WTC11 (cell line): ENCODE measurements around the gene FBLN7. TPM values are rescaled to one million over a fixed set of nuclear protein-coding genes. Genes with fewer than 3 reads are reported as not detected.
"Not testable (repeated sequence)": the region's sequence is repeated elsewhere in the genome, so short reads cannot be mapped to it uniquely, and the experiment has no call there.

ENCODE experiments used
- ATAC-seq: fragments of 200-7000 bp; cut with Tn5 transposase; 2 replicates; pipeline ENCODE4 v1.10.0; 2021; ENCODE audit warnings: mild to moderate bottlenecking, moderate library complexity
- CTCF ChIA-PET: fragments of 300-600 bp; sonication (Branson Sonifier 250); formaldehyde crosslinking; loops from one replicate; lab custom pipeline; 2021; ENCODE audit warnings: antibody characterized with exemption; lab: Charles Lee
- POLR2A ChIA-PET: fragments of 350-600 bp; sonication (Branson Sonifier 250); formaldehyde crosslinking; loops from one replicate; lab custom pipeline; 2021; ENCODE audit warnings: antibody characterized with exemption; lab: Charles Lee
- DNase-seq: peaks from one replicate; pipeline ENCODE4 v3.0.0; 2021; ENCODE audit warnings: low spot score
- H3K27ac Mint-ChIP-seq: 2 replicates; pipeline ENCODE4 v1.8.0; 2021; ENCODE audit warnings: mixed read lengths
- H3K27me3 Mint-ChIP-seq: 2 replicates; pipeline ENCODE4 v1.8.0; 2021; ENCODE audit warnings: low read depth, mild to moderate bottlenecking, moderate library complexity, mixed read lengths
- H3K36me3 Mint-ChIP-seq: 2 replicates; pipeline ENCODE4 v1.8.0; 2021; ENCODE audit warnings: mixed read lengths
- H3K4me1 Mint-ChIP-seq: 2 replicates; pipeline ENCODE4 v1.8.0; 2022; ENCODE audit warnings: mixed read lengths
- H3K4me3 Mint-ChIP-seq: 2 replicates; pipeline ENCODE4 v1.8.0; 2021; ENCODE audit warnings: mild to moderate bottlenecking, moderate library complexity, mixed read lengths
- H3K9me3 Mint-ChIP-seq: 2 replicates; pipeline ENCODE4 v1.8.0; 2021; ENCODE audit warnings: mixed read lengths
- ATF1 ChIP-seq: sonication (generic); formaldehyde crosslinking; IDR thresholded peaks from 2 replicates; pipeline ENCODE4 v1.8.1; 2023; ENCODE audit warnings: mild to moderate bottlenecking, moderate library complexity, missing genetic modification reagents
- ELF4 ChIP-seq: sonication (generic); formaldehyde crosslinking; IDR thresholded peaks from 2 replicates; pipeline ENCODE4 v1.8.1; 2022; ENCODE audit warnings: low read depth, mild to moderate bottlenecking, moderate library complexity, missing genetic modification reagents
- NR2C2 ChIP-seq: sonication (generic); formaldehyde crosslinking; IDR thresholded peaks from 2 replicates; pipeline ENCODE4 v1.8.0; 2022; ENCODE audit warnings: mild to moderate bottlenecking, missing genetic modification reagents
- SOX15 ChIP-seq: fragments of 250-450 bp; sonication (Bioruptor Pico); IDR thresholded peaks from 2 replicates; pipeline ENCODE4 v1.9.0; 2021; ENCODE audit warnings: mild to moderate bottlenecking
- ZNF317 ChIP-seq: sonication (generic); formaldehyde crosslinking; IDR thresholded peaks from 2 replicates; pipeline ENCODE4 v1.8.1; 2023; ENCODE audit warnings: low read depth, mild to moderate bottlenecking, moderate library complexity, missing genetic modification reagents, borderline replicate concordance
- total RNA-seq: library from RNA; stranded (reverse); gene quantifications from 3 replicates; pipeline ENCODE4 v1.2.3, GENCODE V29; 2021
- TF ChIP-seq, protein P1 (sequence below): fragments of 250-450 bp; sonication (Bioruptor Pico); IDR thresholded peaks from 2 replicates; pipeline ENCODE4 v2.1.2; 2022; ENCODE audit warnings: mild to moderate bottlenecking, moderate library complexity
- TF ChIP-seq, protein P2 (sequence below): sonication (generic); formaldehyde crosslinking; conservative IDR thresholded peaks from 2 replicates; pipeline ENCODE4 v1.8.1; 2023; ENCODE audit warnings: mild to moderate bottlenecking, low read depth, missing genetic modification reagents, moderate library complexity
- TF ChIP-seq, protein P3 (sequence below): sonication (generic); formaldehyde crosslinking; IDR thresholded peaks from 2 replicates; pipeline ENCODE4 v1.8.1; 2022; ENCODE audit warnings: low read depth, mild to moderate bottlenecking, moderate library complexity, missing genetic modification reagents, borderline replicate concordance
- TF ChIP-seq, protein P4 (sequence below): sonication (generic); formaldehyde crosslinking; IDR thresholded peaks from 2 replicates; pipeline ENCODE4 v1.8.1; 2023; ENCODE audit warnings: mild to moderate bottlenecking, missing genetic modification reagents
- TF ChIP-seq, protein P5 (sequence below): fragments of 250-450 bp; sonication (Bioruptor Pico); conservative IDR thresholded peaks from 2 replicates; pipeline ENCODE4 v1.9.0; 2021; ENCODE audit warnings: mild to moderate bottlenecking
- TF ChIP-seq, protein P6 (sequence below): sonication (generic); formaldehyde crosslinking; IDR thresholded peaks from 2 replicates; pipeline ENCODE4 v1.8.1; 2023; ENCODE audit warnings: mild to moderate bottlenecking, missing genetic modification reagents, moderate library complexity

FBLN7 gene
- total RNA-seq, 1 experiment from 2014 or later, result 0.55 TPM

DNA sequence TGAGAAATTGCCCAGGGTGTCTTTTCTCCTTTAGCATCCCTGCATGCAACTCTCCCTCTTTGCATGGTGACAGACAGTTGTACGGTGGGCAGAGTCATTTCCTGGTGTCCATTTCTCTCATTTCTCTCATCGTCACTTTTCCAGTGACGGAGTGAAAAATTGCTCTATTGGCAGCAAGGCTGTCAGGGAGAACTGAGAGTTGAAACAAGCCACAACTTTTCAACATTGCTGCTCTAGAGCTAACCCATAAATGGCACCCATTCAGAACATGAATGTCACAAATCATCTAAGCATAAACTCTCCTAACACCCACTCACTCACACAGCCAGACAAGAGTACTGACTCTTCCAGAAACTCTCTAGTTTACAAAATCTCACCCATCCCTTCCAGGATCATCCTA is 61.0 kb downstream of the FBLN7 start:
- no peaks in the 10 kb centered on the region for H3K4me1 Mint-ChIP-seq
- no peak for TF ChIP-seq ATF1 (CRISPR knock-in tag)
- TF ChIP-seq, protein P1, sequence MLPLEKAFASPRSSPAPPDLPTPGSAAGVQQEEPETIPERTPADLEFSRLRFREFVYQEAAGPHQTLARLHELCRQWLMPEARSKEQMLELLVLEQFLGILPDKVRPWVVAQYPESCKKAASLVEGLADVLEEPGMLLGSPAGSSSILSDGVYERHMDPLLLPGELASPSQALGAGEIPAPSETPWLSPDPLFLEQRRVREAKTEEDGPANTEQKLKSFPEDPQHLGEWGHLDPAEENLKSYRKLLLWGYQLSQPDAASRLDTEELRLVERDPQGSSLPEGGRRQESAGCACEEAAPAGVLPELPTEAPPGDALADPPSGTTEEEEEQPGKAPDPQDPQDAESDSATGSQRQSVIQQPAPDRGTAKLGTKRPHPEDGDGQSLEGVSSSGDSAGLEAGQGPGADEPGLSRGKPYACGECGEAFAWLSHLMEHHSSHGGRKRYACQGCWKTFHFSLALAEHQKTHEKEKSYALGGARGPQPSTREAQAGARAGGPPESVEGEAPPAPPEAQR (CRISPR knock-in tag), result no peak
- no peak for DNase-seq
- no peak overlapping the region for H3K27ac Mint-ChIP-seq
- no peaks in the 10 kb centered on the region for H3K27me3 Mint-ChIP-seq
- ATAC-seq, result no peak
- H3K36me3 Mint-ChIP-seq, result peaks cover 13% of the 10 kb centered on the region
- ChIA-PET CTCF (no interaction called here), POLR2A (no interaction called here)
- H3K9me3 Mint-ChIP-seq, result peaks cover 27% of the 10 kb centered on the region
- H3K4me3 Mint-ChIP-seq, result no peak overlapping the region

DNA sequence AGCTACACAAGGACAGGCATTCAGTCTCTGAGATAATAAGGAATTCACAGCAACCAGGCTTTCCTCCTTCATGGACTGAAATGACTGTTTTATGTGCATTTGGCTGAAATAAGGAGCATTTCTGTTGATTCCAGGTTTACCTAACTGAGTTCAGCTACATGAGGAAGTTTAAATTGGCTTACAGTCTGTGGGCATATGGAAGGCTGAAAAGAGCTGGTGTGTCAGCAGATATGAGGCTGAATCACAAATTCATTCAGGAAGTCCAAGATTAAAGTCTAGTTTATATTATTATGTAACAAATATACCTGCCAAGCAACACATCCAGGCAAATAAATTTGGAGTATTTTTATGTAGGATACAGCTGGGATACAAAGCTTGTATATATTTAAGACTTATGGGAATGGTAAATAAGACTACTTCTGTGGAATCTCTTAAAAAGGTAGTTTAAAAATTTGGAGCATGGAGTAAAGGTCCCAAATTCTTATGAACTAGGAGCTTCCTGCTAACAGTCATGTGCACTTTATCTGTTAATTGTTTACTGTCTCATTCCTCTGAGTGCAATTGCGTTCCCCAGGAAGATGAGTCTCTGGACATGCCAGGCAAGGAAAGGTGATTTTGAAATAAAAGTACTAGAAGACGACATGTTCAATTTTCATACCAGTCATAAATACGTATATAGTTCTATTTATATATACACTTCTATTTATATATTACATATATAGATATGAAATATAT is 63.7 kb downstream of the FBLN7 start:
- H3K27ac Mint-ChIP-seq, result no peak overlapping the region
- no peaks in the 10 kb centered on the region for H3K27me3 Mint-ChIP-seq
- peaks cover 46% of the 10 kb centered on the region for H3K9me3 Mint-ChIP-seq
- peaks cover 18% of the 10 kb centered on the region for H3K36me3 Mint-ChIP-seq
- TF ChIP-seq, protein P2, sequence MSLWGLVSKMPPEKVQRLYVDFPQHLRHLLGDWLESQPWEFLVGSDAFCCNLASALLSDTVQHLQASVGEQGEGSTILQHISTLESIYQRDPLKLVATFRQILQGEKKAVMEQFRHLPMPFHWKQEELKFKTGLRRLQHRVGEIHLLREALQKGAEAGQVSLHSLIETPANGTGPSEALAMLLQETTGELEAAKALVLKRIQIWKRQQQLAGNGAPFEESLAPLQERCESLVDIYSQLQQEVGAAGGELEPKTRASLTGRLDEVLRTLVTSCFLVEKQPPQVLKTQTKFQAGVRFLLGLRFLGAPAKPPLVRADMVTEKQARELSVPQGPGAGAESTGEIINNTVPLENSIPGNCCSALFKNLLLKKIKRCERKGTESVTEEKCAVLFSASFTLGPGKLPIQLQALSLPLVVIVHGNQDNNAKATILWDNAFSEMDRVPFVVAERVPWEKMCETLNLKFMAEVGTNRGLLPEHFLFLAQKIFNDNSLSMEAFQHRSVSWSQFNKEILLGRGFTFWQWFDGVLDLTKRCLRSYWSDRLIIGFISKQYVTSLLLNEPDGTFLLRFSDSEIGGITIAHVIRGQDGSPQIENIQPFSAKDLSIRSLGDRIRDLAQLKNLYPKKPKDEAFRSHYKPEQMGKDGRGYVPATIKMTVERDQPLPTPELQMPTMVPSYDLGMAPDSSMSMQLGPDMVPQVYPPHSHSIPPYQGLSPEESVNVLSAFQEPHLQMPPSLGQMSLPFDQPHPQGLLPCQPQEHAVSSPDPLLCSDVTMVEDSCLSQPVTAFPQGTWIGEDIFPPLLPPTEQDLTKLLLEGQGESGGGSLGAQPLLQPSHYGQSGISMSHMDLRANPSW (CRISPR knock-in tag), result no peak
- TF ChIP-seq NR2C2 (CRISPR knock-in tag), result no peak
- ChIA-PET POLR2A (no interaction called here), CTCF (no interaction called here)
- no peaks in the 10 kb centered on the region for H3K4me1 Mint-ChIP-seq
- no peak overlapping the region for H3K4me3 Mint-ChIP-seq
- DNase-seq, result no peak
- ATAC-seq, result no peak

DNA sequence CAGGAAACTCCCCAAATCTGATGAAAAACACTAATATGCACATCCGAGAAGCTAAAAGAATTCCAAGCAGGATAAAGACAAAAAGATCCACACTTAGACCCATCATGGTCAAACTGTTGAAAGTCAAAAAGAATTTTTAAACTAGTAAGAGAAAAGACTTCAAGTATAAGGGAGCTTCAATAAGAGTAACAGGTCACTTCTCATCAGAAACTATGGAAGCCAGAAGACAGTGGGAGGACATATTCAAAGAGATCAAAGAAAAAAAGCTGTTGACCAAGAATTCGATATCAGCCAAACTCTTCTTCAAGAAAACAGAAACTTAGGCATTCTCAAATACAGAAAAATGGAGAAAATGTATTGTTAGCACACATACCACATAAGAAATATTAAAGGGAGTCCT is 66.2 kb downstream of the FBLN7 start:
- Mint-ChIP-seq H3K27ac (no peak overlapping the region), H3K9me3 (peaks cover 58% of the 10 kb centered on the region), H3K27me3 (no peaks in the 10 kb centered on the region), H3K4me3 (no peak overlapping the region), H3K36me3 (peaks cover 18% of the 10 kb centered on the region), H3K4me1 (no peaks in the 10 kb centered on the region)
- ChIA-PET CTCF (no interaction called here), POLR2A (interaction anchor here (0.6 kb wide), 1 partner anchor 84 kb away, joined by 3 read pairs; no protein-coding TSS in a partner anchor)
- ATAC-seq (no peak), DNase-seq (no peak)
- TF ChIP-seq ZNF317, result peak; percentile 98
- no peak for TF ChIP-seq ELF4 (CRISPR knock-in tag)

DNA sequence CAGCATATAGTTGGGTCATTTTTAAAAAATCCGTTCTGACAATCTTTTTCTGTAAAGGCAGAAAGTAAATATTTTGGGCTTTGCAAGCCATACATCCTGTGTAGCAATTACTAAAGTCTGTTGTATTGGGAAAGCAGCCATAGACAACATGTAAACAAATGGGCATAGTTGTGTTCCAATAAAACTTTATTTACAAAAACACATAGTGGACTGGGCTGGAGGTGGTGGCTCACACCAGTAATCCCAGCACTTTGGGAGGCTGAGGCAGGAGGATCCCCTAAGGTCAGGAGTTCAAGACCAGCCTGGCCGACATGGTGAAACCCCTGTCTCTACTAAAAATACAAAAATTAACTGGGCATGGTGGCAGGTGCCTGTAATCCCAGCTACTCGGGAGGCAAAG is 69.7 kb downstream of the FBLN7 start:
- CTCF ChIA-PET, result interaction anchor here (0.6 kb wide), 1 partner anchor 225 kb away, joined by 3 read pairs; the partner anchor contains the start of gene RGPD8
- H3K9me3 Mint-ChIP-seq, result peaks cover 44% of the 10 kb centered on the region
- H3K27me3 Mint-ChIP-seq, POLR2A ChIA-PET, DNase-seq, H3K4me3 Mint-ChIP-seq, H3K27ac Mint-ChIP-seq, ATAC-seq, H3K4me1 Mint-ChIP-seq: not testable (repeated sequence)
- peaks cover 16% of the 10 kb centered on the region for H3K36me3 Mint-ChIP-seq

DNA sequence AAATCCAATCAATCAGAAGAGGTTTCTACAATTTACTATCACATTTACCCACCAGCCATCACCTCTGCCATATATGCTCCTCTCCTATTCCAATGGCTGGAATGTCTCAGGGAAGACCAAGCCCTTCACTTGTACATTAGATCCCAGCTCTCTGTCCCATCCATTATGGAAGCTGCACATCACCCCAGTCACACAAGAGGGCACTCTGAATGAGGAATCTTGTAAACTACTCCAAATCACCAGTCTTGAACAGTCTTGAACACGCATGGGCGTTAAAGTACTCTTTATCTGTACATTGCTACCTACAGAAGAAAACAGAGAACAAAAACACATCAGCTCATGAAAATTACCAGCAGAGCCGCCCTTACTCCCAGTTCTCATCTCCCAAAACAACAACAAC is 78.0 kb downstream of the FBLN7 start:
- peaks cover 18% of the 10 kb centered on the region for H3K36me3 Mint-ChIP-seq
- H3K27me3 Mint-ChIP-seq, result no peaks in the 10 kb centered on the region
- ATAC-seq (peak; percentile 41; the same call in 1 of the 2 replicates), DNase-seq (no peak)
- ChIA-PET CTCF (interaction anchor here (0.6 to 1.2 kb wide), 6 partner anchors 10 to 144 kb away, joined by 3 to 5 read pairs (median 3); no protein-coding TSS in a partner anchor), POLR2A (interaction anchor here (0.6 kb wide), 1 partner anchor 139 kb away, joined by 4 read pairs; no protein-coding TSS in a partner anchor)
- no peak overlapping the region for H3K4me3 Mint-ChIP-seq
- no peak overlapping the region for H3K27ac Mint-ChIP-seq
- H3K9me3 Mint-ChIP-seq, result peaks cover 9% of the 10 kb centered on the region
- H3K4me1 Mint-ChIP-seq, result no peaks in the 10 kb centered on the region
- TF ChIP-seq, protein P3, sequence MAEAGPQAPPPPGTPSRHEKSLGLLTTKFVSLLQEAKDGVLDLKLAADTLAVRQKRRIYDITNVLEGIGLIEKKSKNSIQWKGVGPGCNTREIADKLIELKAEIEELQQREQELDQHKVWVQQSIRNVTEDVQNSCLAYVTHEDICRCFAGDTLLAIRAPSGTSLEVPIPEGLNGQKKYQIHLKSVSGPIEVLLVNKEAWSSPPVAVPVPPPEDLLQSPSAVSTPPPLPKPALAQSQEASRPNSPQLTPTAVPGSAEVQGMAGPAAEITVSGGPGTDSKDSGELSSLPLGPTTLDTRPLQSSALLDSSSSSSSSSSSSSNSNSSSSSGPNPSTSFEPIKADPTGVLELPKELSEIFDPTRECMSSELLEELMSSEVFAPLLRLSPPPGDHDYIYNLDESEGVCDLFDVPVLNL (CRISPR knock-in tag), result no peak
- TF ChIP-seq, protein P1 (CRISPR knock-in tag), result no peak
- no peak for TF ChIP-seq SOX15 (CRISPR knock-in tag)
- TF ChIP-seq, protein P4, sequence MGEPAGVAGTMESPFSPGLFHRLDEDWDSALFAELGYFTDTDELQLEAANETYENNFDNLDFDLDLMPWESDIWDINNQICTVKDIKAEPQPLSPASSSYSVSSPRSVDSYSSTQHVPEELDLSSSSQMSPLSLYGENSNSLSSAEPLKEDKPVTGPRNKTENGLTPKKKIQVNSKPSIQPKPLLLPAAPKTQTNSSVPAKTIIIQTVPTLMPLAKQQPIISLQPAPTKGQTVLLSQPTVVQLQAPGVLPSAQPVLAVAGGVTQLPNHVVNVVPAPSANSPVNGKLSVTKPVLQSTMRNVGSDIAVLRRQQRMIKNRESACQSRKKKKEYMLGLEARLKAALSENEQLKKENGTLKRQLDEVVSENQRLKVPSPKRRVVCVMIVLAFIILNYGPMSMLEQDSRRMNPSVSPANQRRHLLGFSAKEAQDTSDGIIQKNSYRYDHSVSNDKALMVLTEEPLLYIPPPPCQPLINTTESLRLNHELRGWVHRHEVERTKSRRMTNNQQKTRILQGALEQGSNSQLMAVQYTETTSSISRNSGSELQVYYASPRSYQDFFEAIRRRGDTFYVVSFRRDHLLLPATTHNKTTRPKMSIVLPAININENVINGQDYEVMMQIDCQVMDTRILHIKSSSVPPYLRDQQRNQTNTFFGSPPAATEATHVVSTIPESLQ, result no peak
- TF ChIP-seq, protein P5, sequence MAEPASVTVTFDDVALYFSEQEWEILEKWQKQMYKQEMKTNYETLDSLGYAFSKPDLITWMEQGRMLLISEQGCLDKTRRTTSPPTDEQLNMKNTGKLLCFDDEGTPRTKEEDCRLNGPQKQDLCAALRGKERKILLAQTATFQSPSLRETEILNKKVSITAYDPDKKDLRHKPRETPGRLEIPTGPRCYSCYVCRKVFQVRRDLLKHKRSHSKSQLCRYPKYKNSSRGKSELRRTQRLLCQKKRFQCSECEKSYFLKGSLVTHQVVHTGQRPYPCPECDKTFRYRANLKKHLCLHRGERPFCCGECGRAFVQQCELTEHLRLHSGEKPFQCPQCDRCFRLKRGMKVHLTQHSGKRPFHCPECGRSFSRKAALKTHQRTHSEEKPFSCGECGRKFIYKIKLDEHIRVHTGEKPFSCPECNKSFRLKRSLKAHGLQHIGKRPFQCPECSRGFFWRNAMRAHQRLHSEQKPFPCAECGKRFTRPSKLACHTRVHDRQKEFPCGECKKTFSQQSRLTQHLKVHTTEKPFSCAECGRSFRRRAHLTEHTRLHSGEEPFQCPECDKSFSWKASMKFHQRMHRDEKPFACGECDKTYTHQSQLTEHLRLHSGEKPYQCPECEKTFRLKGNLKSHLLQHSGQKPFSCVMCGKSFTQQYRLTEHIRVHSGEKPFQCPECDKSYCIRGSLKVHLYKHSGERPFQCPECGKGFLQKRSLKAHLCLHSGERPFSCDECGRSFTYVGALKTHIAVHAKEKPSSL, result no peak
- TF ChIP-seq, protein P6, sequence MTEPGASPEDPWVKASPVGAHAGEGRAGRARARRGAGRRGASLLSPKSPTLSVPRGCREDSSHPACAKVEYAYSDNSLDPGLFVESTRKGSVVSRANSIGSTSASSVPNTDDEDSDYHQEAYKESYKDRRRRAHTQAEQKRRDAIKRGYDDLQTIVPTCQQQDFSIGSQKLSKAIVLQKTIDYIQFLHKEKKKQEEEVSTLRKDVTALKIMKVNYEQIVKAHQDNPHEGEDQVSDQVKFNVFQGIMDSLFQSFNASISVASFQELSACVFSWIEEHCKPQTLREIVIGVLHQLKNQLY (CRISPR knock-in tag), result no peak
